Frontal cortex (tissue), 4 donors: ENCODE measurements around the gene RPS19BP1. TPM values are rescaled to one million over a fixed set of nuclear protein-coding genes. Genes with fewer than 3 reads are reported as not detected.

Experiments
- DNase-seq, 2 donors: peaks; one replicate each; pipeline ENCODE4 v3.0.0; 2012; ENCODE audit warnings: low spot score in 2 of 2
- FAIRE-seq: peaks from 2 replicates; lab custom pipeline; 2012; peaks lifted over from hg19 to GRCh38; lab: Jason Lieb, UNC
- total RNA-seq: library from RNA; depleted of rRNA; stranded (reverse); fragments of >200 nt; gene quantifications from one replicate; pipeline ENCODE4 v1.2.3, GENCODE V29; 2014
- donor health status: control.
- donor health status: control.
- donor health status: control.

Gene RPS19BP1
- total RNA-seq, result 19.6 TPM

GRCh38 chr22:39532215-39533073 is at the start of gene RPS19BP1:
Gene RPS19BP1 (minus strand): TSS chr22:39532748. CDS start chr22:39532738, 10 bp downstream.
- DNase-seq, result peak; percentile 95 to 97
- FAIRE-seq, result peak; percentile 64

- no peak for FAIRE-seq
Measured at GRCh38 chr22:39581303-39581702, 48.8 kb upstream of the RPS19BP1 start.

GRCh38 chr22:39580795-39581194 is 48.2 kb upstream of the RPS19BP1 start:
- no peak for DNase-seq
- no peak for FAIRE-seq

More at GRCh38 chr22:39581303-39581702, 48.8 kb upstream of the RPS19BP1 start:
- no peak for DNase-seq

- FAIRE-seq (no peak), DNase-seq (no peak)
Measured at GRCh38 chr22:39580006-39580441, 47.5 kb upstream of the RPS19BP1 start.

- no peak for DNase-seq
- no peak for FAIRE-seq
Measured at GRCh38 chr22:39577900-39578299, 45.4 kb upstream of the RPS19BP1 start.

GRCh38 chr22:39577366-39577765 is 44.8 kb upstream of the RPS19BP1 start:
- DNase-seq (no peak), FAIRE-seq (no peak)

GRCh38 chr22:39576027-39576426 is 43.5 kb upstream of the RPS19BP1 start:
- no peak for FAIRE-seq

GRCh38 chr22:39575552-39575825 is 42.9 kb upstream of the RPS19BP1 start:
- FAIRE-seq (no peak), DNase-seq (no peak)

More at GRCh38 chr22:39576027-39576426, 43.5 kb upstream of the RPS19BP1 start:
- no peak for DNase-seq

GRCh38 chr22:39574779-39575551 is 42.4 kb upstream of the RPS19BP1 start:
- FAIRE-seq (no peak), DNase-seq (no peak)

GRCh38 chr22:39571538-39571937 is 39.0 kb upstream of the RPS19BP1 start:
- DNase-seq, result no peak
- no peak for FAIRE-seq

- FAIRE-seq, result no peak
- DNase-seq, result no peak
Measured at GRCh38 chr22:39570665-39571064, 38.1 kb upstream of the RPS19BP1 start, which contains the start of gene CACNA1I. Gene CACNA1I (plus strand): TSS chr22:39570753. CDS start chr22:39570753, 0 bp downstream.

GRCh38 chr22:39570226-39570625 is 37.7 kb upstream of the RPS19BP1 start:
- DNase-seq (no peak), FAIRE-seq (no peak)

GRCh38 chr22:39569066-39569465 is 36.5 kb upstream of the RPS19BP1 start:
- no peak for FAIRE-seq

GRCh38 chr22:39568278-39568981 is 35.9 kb upstream of the RPS19BP1 start:
- no peak for DNase-seq

More at GRCh38 chr22:39569066-39569465, 36.5 kb upstream of the RPS19BP1 start:
- no peak for DNase-seq

GRCh38 chr22:39567135-39567946 is 34.8 kb upstream of the RPS19BP1 start:
- FAIRE-seq (no peak), DNase-seq (no peak)

More at GRCh38 chr22:39568278-39568981, 35.9 kb upstream of the RPS19BP1 start:
- FAIRE-seq, result no peak

GRCh38 chr22:39565414-39565944 is 32.9 kb upstream of the RPS19BP1 start:
- no peak for FAIRE-seq
- no peak for DNase-seq

- DNase-seq, result no peak
- FAIRE-seq, result no peak
Measured at GRCh38 chr22:39563571-39564428, 31.3 kb upstream of the RPS19BP1 start.

GRCh38 chr22:39562839-39563489 is 30.4 kb upstream of the RPS19BP1 start:
- FAIRE-seq (no peak), DNase-seq (no peak)
